ENCODE results near the gene LYSET. TPM values are rescaled to one million over a fixed set of nuclear protein-coding genes. Genes with fewer than 3 reads are reported as not detected.
"Not testable (repeated sequence)": the region's sequence is repeated elsewhere in the genome, so short reads cannot be mapped to it uniquely, and the experiment has no call there.

The LYSET gene
- total RNA-seq, 1 donor from 2014 or later: 4.8 TPM

- DNase-seq (ENCODE audit: low spot score): not testable (repeated sequence)
Observed at GRCh38 chr14:93168610-93169009, 16.5 kb upstream of the LYSET start.

DNA sequence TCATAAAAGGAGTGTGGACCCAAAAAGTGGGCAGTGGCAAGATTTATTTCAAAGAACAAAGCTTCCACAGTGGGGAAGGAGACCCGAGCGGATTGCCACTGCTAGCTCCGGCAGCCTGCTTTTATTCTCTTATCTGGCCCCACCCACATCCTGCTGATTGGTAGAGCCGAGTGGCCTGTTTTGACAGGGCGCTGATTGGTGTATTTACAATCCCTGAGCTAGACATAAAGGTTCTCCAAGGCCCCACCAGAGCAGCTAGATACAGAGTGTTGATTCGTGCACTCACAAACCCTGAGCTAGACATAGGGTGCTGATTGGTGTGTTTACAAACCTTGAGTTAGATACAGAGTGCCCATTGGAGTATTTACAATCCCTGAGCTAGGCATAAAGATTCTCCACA, 15.5 kb upstream of the LYSET start:
- DNase-seq (ENCODE audit: low spot score): not testable (repeated sequence)

- not testable (repeated sequence) for DNase-seq (ENCODE audit: low spot score)
Observed at GRCh38 chr14:93170141-93170540, 15.0 kb upstream of the LYSET start.

GRCh38 chr14:93171376-93171775, 13.7 kb upstream of the LYSET start:
- DNase-seq (ENCODE audit: low spot score): no peak

- DNase-seq (ENCODE audit: low spot score): peak; percentile 10
Observed at GRCh38 chr14:93173943-93174395, 11.1 kb upstream of the LYSET start.

DNA sequence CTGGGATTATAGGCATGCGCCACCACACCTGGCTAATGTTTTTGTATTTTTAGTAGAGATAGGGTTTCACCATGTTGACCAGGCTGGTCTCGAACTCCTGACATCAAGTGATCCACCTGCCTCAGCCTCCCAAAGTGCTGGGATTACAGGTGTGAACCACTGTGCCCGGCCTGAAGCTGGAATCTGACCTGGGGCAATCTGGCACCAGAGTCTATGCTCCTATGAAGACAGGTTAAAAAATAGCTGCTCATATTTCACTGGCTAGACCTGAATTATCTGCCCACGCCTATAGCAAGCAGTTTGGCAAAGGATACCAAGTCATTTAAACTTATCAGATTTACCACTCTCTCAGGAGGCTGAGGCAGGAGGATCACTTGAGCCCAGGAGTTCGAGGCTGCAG, 10.4 kb upstream of the LYSET start:
- not testable (repeated sequence) for DNase-seq (ENCODE audit: low spot score)

DNA sequence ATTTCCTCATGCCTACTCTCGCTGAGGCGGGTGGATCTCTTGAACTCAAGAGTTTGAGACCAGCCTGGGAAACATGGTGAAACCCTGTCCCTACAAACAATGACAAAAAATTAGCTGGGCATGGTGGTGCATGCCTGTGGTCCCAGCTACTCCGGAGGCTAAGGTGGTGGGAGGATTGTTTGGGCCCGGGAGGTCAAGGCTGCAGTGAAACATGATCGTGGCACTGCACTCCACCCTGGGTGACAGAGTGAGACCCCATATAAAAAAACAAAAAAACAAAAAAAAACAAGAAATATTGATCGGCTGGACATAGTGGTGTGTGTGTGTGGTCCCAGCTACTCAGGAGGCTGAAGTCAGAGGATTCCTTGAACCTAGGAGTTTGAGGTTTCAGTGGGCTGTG, 9.6 kb upstream of the LYSET start:
- DNase-seq (ENCODE audit: low spot score): no peak

GRCh38 chr14:93183596-93184317, 1.4 kb upstream of the LYSET start:
- DNase-seq (ENCODE audit: low spot score): no peak

DNA sequence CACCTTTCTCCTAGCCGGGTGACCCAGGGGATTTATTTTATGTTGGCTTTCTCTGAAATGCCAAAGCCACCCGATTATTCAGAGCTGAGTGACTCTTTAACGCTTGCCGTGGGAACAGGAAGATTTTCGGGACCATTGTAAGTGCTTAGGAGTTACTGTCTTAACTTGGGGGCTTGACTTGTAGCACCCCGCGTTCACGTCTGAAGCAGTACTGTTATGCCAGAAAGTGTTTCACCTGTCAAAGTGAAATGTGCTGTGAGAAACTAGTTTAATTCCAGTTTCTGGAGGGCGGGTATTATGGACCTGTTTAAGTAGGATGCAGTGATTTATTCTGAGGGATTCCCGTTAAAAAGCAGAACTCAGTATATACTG, 218 bp downstream of the LYSET start:
- DNase-seq (ENCODE audit: low spot score): no peak

- no peak for DNase-seq (ENCODE audit: low spot score)
Observed at GRCh38 chr14:93186466-93186865, 1.3 kb downstream of the LYSET start.

GRCh38 chr14:93186956-93187355, 1.8 kb downstream of the LYSET start:
- DNase-seq (ENCODE audit: low spot score): no peak

DNA sequence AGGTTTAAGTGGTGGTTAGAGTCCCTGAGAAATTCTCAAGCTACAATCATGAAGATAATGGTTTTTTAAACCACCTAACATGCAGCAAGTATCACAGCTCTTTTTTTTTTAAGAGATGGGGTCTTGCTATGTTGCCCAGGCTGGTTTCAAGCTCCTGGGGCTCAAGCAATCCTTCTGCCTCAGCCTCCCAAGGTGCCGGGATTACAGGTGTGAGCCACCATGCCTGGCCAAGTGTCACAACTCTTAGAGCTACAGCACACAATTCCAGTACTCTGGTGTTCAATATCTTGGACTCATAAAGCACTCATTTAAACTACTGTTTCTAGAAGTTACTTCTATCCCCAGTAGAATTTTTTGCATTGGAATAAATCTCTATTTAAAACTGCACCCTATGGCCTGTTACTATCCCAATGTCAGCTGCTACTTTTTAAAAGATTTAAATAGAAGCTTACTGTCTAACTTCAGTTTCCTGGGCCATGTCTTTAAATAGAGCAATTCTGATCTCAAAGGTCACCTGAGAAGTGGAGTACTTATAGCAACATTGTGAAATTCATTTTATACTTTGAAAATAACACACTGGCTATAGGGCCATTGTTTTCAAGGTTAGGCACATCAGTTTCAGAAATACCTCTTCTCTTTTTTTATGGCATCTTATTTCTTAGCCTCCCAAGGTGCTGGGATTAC, 10.3 kb downstream of the LYSET start:
- no peak for DNase-seq (ENCODE audit: low spot score)

DNA sequence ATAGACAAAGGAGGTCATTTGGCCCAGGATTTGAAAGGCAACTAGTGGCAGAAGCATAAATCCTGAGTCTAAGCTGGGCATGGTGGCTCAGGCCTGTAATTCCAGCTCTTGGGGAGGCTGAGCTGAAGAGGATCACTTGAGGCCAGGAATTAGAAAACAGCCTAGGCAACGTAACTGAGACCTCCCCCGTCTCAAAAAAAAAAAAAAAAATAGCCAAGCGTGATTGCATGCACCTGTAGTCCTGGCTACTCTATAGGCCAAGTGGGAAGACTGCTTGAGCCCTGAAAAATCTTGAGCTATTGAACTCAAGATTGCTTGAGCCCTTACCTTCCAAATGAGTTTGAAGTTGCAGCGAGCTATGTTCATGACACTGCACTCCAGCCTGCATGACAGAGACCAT, 13.9 kb downstream of the LYSET start:
- DNase-seq (ENCODE audit: low spot score): no peak

GRCh38 chr14:93200553-93200952, 15.4 kb downstream of the LYSET start:
- no peak for DNase-seq (ENCODE audit: low spot score)

- DNase-seq (ENCODE audit: low spot score): no peak
Observed at GRCh38 chr14:93201155-93201704, 16.1 kb downstream of the LYSET start.

GRCh38 chr14:93206793-93207467, 21.8 kb downstream of the LYSET start, which contains the start of the genes GON7 and UBR7:
TSS of gene GON7 (minus strand) at chr14:93207065. CDS start at chr14:93207037, 28 bp downstream.
TSS of gene UBR7 (plus strand) at chr14:93207256. CDS start at chr14:93207292, 36 bp downstream.
- DNase-seq (ENCODE audit: low spot score): peak; percentile 99

GRCh38 chr14:93207468-93208308, 22.6 kb downstream of the LYSET start:
- peak; percentile 67 for DNase-seq (ENCODE audit: low spot score)

DNA sequence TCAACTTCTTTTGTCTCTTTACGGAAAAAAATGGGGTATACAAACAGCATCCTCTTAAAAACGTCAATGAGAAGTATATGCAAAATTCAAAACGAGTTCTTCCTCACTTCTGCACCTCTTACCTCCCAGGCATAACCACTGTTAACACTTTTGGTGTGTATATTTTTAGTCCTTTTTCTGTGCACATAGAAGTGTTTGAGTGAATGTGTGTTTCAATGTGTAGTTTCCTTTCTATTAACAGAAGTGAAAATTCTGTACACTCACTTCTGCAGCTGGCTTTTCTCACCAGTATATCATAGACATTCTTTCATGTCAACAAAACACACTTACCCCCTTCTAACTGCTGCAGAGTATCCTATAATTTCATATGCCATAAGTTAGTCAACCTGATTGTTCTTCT, 27.3 kb downstream of the LYSET start:
- DNase-seq (ENCODE audit: low spot score): no peak

- no peak for DNase-seq (ENCODE audit: low spot score)
Observed at GRCh38 chr14:93214598-93214997, 29.5 kb downstream of the LYSET start.

DNA sequence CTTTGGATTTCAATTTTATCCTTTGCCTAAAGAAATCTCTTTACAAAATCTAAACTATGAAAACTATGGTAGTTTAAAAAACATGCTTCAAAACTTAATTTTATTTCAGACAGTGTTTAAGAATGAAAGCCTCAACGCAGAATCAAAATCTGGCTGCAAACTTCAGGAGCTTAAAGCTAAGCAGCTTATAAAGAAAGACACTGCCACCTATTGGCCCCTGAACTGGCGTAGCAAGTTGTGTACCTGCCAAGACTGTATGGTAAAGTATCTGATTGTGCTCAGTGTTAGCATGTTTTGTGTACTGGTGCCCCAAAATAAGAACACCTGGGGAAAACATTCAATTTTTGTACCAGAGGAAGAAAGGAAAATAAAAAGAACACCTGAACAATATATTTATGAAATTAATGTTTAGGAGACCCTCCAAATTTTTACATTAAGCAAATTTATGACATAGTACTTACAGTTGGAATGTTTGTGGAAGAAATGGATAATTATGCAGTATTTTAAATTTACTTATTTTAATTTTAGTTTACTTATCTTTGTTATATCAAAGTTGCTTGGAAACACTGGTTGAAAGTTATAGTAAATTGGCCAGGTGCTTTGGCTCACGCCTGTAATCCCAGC, 34.1 kb downstream of the LYSET start:
- DNase-seq (ENCODE audit: low spot score): peak; percentile 52

GRCh38 chr14:93220509-93220908, 35.4 kb downstream of the LYSET start:
- no peak for DNase-seq (ENCODE audit: low spot score)

Data from umbilical cord (tissue), 2 donors.